Middle frontal gyrus (tissue), 1 donor: ENCODE results near the gene FMNL2.

Source experiments
- DNase-seq: peaks from one replicate; pipeline ENCODE4 v3.0.0-alpha.2; 2015; ENCODE audit warnings: low spot score; ENCODE audit errors: extremely low spot score

The FMNL2 gene

GRCh38 chr2:152611458-152612231 is 276.7 kb downstream of the FMNL2 start:
- DNase-seq, result no peak

- DNase-seq, result no peak
Measured at GRCh38 chr2:152613235-152613634, 278.3 kb downstream of the FMNL2 start.

GRCh38 chr2:152615177-152615576 is 280.2 kb downstream of the FMNL2 start:
- DNase-seq, result no peak

- no peak for DNase-seq
Measured at GRCh38 chr2:152617456-152618192, 282.6 kb downstream of the FMNL2 start.

GRCh38 chr2:152618193-152618564 is 283.2 kb downstream of the FMNL2 start:
- DNase-seq, result no peak

GRCh38 chr2:152620208-152620607 is 285.2 kb downstream of the FMNL2 start:
- DNase-seq, result no peak

- DNase-seq, result no peak
Measured at GRCh38 chr2:152620985-152621384, 286.0 kb downstream of the FMNL2 start.

GRCh38 chr2:152622219-152622618 is 287.2 kb downstream of the FMNL2 start:
- DNase-seq, result no peak

GRCh38 chr2:152623076-152623740 is 288.2 kb downstream of the FMNL2 start:
- DNase-seq, result no peak

GRCh38 chr2:152623775-152624174 is 288.8 kb downstream of the FMNL2 start:
- DNase-seq, result no peak

GRCh38 chr2:152624805-152625204 is 289.8 kb downstream of the FMNL2 start:
- no peak for DNase-seq

- DNase-seq, result no peak
Measured at GRCh38 chr2:152626911-152627339, 292.0 kb downstream of the FMNL2 start.

- DNase-seq, result no peak
Measured at GRCh38 chr2:152627351-152627957, 292.5 kb downstream of the FMNL2 start.

- DNase-seq, result no peak
Measured at GRCh38 chr2:152629202-152629601, 294.2 kb downstream of the FMNL2 start.

GRCh38 chr2:152630466-152630865 is 295.5 kb downstream of the FMNL2 start:
- no peak for DNase-seq

GRCh38 chr2:152632736-152633135 is 297.8 kb downstream of the FMNL2 start:
- DNase-seq, result no peak

- DNase-seq, result no peak
Measured at GRCh38 chr2:152635635-152636298, 300.8 kb downstream of the FMNL2 start.

GRCh38 chr2:152637251-152637650 is 302.3 kb downstream of the FMNL2 start:
- no peak for DNase-seq

- DNase-seq, result no peak
Measured at GRCh38 chr2:152638056-152638455, 303.1 kb downstream of the FMNL2 start.

- no peak for DNase-seq
Measured at GRCh38 chr2:152638590-152638989, 303.6 kb downstream of the FMNL2 start.

- DNase-seq, result no peak
Measured at GRCh38 chr2:152644189-152644873, 309.4 kb downstream of the FMNL2 start.
